Smooth muscle cell (in vitro differentiated cells): ENCODE measurements around the gene SPECC1. TPM values are rescaled to one million over a fixed set of nuclear protein-coding genes. Genes with fewer than 3 reads are reported as not detected.
A peak's percentile ranks its signal among the peaks of the same experiment; 100 is the strongest.

Source experiments
- DNase-seq: peaks from one replicate; lab custom pipeline; 2025; ENCODE audit not compliant: unreplicated experiment; lab: John Stamatoyannopoulos, UW
- H2AFZ ChIP-seq: fragments of 200-600 bp; sonication (generic); 2 replicates; pipeline ENCODE4 v1.6.0; 2016; ENCODE audit warnings: antibody characterized with exemption, low read depth, mild to moderate bottlenecking
- H3F3A ChIP-seq: fragments of 200-600 bp; sonication (generic); 2 replicates; pipeline ENCODE4 v1.6.0; 2017; ENCODE audit warnings: antibody characterized with exemption, low read depth
- H3K27ac ChIP-seq: fragments of 200-600 bp; sonication (generic); 2 replicates; pipeline ENCODE4 v1.5.1; 2016; ENCODE audit warnings: low read depth, mild to moderate bottlenecking
- H3K27me3 ChIP-seq: fragments of 200-600 bp; sonication (generic); 2 replicates; pipeline ENCODE4 v1.6.1; 2016; ENCODE audit warnings: low read depth, mild to moderate bottlenecking
- H3K36me3 ChIP-seq: fragments of 200-600 bp; sonication (generic); 2 replicates; pipeline ENCODE4 v1.5.1; 2016; ENCODE audit warnings: low read depth
- H3K4me1 ChIP-seq: fragments of 200-600 bp; sonication (generic); 2 replicates; pipeline ENCODE4 v1.5.1; 2016; ENCODE audit warnings: low read depth
- H3K4me2 ChIP-seq: fragments of 200-600 bp; sonication (generic); 2 replicates; pipeline ENCODE4 v1.6.0; 2016; ENCODE audit warnings: mild to moderate bottlenecking
- H3K4me3 ChIP-seq: fragments of 200-600 bp; sonication (generic); 2 replicates; pipeline ENCODE4 v1.5.1; 2016; ENCODE audit warnings: mild to moderate bottlenecking
- H3K79me2 ChIP-seq: fragments of 200-600 bp; sonication (generic); 2 replicates; pipeline ENCODE4 v1.6.0; 2016; ENCODE audit warnings: low read depth, mild to moderate bottlenecking
- H3K9ac ChIP-seq: fragments of 200-600 bp; sonication (generic); 2 replicates; pipeline ENCODE4 v1.6.0; 2016; ENCODE audit warnings: low read depth
- H3K9me3 ChIP-seq: fragments of 200-600 bp; sonication (generic); replicated peaks from 2 replicates; pipeline ENCODE4 v1.5.1; 2016; ENCODE audit warnings: low read depth
- H4K20me1 ChIP-seq: fragments of 200-600 bp; sonication (generic); 2 replicates; pipeline ENCODE4 v1.6.0; 2016; ENCODE audit warnings: low read depth
- CTCF ChIP-seq: fragments of 200-600 bp; sonication (generic); IDR thresholded peaks from 2 replicates; pipeline ENCODE4 v1.5.1; 2017; ENCODE audit warnings: borderline replicate concordance, mild to moderate bottlenecking, antibody characterized with exemption; ENCODE audit not compliant: insufficient read depth, poor library complexity, severe bottlenecking
- WGBS: methylation state at CpG from one replicate; pipeline ENCODE4 v1.1.7; 2016; ENCODE audit warnings: low lambda C conversion rate; 5-methylcytosine and 5-hydroxymethylcytosine counted together
- polyA plus RNA-seq: library from polyadenylated mRNA; unstranded; fragments of >200 nt; fragmentation: Nextera tagmentation; extraction: Ambion mirVana; gene quantifications from 2 replicates; pipeline ENCODE4 v1.2.1, GENCODE V29; 2016
- total RNA-seq: library from RNA; depleted of rRNA; stranded (reverse); fragments of >200 nt; gene quantifications from 2 replicates; pipeline ENCODE4 v1.2.3, GENCODE V29; 2014

SPECC1 gene
- total and polyA plus RNA-seq, 2 experiments from 2014 or later, result 20.0 to 72.0 TPM

- H3K9me3 ChIP-seq, result no peaks in the 10 kb centered on the region
- no peaks in the 10 kb centered on the region for H3K36me3 ChIP-seq
- H3K27me3 ChIP-seq, result no peaks in the 10 kb centered on the region
- no peaks in the 10 kb centered on the region for H3F3A ChIP-seq
- peaks cover 64% of the 10 kb centered on the region for H4K20me1 ChIP-seq
- no peak overlapping the region for H3K4me3 ChIP-seq
- TF ChIP-seq CTCF, result no peak
- no peak for DNase-seq
- peak overlapping the region; percentile 73 for H3K4me2 ChIP-seq
- no peak overlapping the region for H2AFZ ChIP-seq
- H3K27ac ChIP-seq, result peak overlapping the region; percentile 65
- peaks cover 27% of the 10 kb centered on the region for H3K4me1 ChIP-seq
- 68% methylated on average over 12 of the region's 12 CpGs for WGBS
- no peak overlapping the region for H3K9ac ChIP-seq
- H3K79me2 ChIP-seq, result peaks cover 89% of the 10 kb centered on the region
These were observed 165.6 kb downstream of the SPECC1 start for GRCh38 chr17:20174588-20175265.

- peaks cover 93% of the 10 kb centered on the region for H3K79me2 ChIP-seq
- no peaks in the 10 kb centered on the region for H3K36me3 ChIP-seq
- H3K9me3 ChIP-seq, result no peaks in the 10 kb centered on the region
- no peak overlapping the region for H3K4me2 ChIP-seq
- no peak for TF ChIP-seq CTCF
- DNase-seq, result no peak
- 96% methylated on average over 3 of the region's 3 CpGs for WGBS
- H3K27me3 ChIP-seq, result no peaks in the 10 kb centered on the region
- H3K4me3 ChIP-seq, result no peak overlapping the region
- H3F3A ChIP-seq, result no peaks in the 10 kb centered on the region
- H4K20me1 ChIP-seq, result peaks cover 58% of the 10 kb centered on the region
- H3K9ac ChIP-seq, result no peak overlapping the region
- peaks cover 12% of the 10 kb centered on the region for H3K4me1 ChIP-seq
- H2AFZ ChIP-seq, result no peak overlapping the region
- no peak overlapping the region for H3K27ac ChIP-seq
These were observed 169.9 kb downstream of the SPECC1 start for GRCh38 chr17:20179041-20179440.

- Histone ChIP-seq H3K27me3 (no peaks in the 10 kb centered on the region), H3K9ac (no peak overlapping the region), H2AFZ (no peak overlapping the region), H3K36me3 (no peaks in the 10 kb centered on the region), H4K20me1 (peaks cover 63% of the 10 kb centered on the region), H3K4me3 (no peak overlapping the region), H3F3A (peaks cover 8% of the 10 kb centered on the region), H3K9me3 (no peaks in the 10 kb centered on the region), H3K4me1 (peaks cover 21% of the 10 kb centered on the region), H3K4me2 (no peak overlapping the region), H3K79me2 (peaks cover 98% of the 10 kb centered on the region), H3K27ac (no peak overlapping the region)
- TF ChIP-seq CTCF, result no peak
- no peak for DNase-seq
- 97% methylated on average over 1 of the region's 1 CpG for WGBS
These were observed 171.5 kb downstream of the SPECC1 start for GRCh38 chr17:20180661-20181060.

- H3K9ac ChIP-seq, result no peak overlapping the region
- H3K27me3 ChIP-seq, result no peaks in the 10 kb centered on the region
- 59% methylated on average over 2 of the region's 2 CpGs for WGBS
- peak overlapping the region; percentile 54 for H3K27ac ChIP-seq
- peaks cover 23% of the 10 kb centered on the region for H3K4me1 ChIP-seq
- H3K4me2 ChIP-seq, result peak overlapping the region; percentile 65
- no peak for DNase-seq
- peaks cover 14% of the 10 kb centered on the region for H3F3A ChIP-seq
- no peak for TF ChIP-seq CTCF
- no peaks in the 10 kb centered on the region for H3K9me3 ChIP-seq
- no peak overlapping the region for H2AFZ ChIP-seq
- peaks cover 95% of the 10 kb centered on the region for H3K79me2 ChIP-seq
- H4K20me1 ChIP-seq, result peaks cover 43% of the 10 kb centered on the region
- no peak overlapping the region for H3K4me3 ChIP-seq
- no peaks in the 10 kb centered on the region for H3K36me3 ChIP-seq
These were observed 175.0 kb downstream of the SPECC1 start for GRCh38 chr17:20184181-20184580.
